Suprapubic skin (tissue), 3 donors: ENCODE measurements around the gene LRIT1.

ENCODE experiments used
- POLR2A ChIP-seq, 2 donors: fragments of 450-650 bp; IDR thresholded peaks; one replicate each; pipeline ENCODE4 v1.6.1; 2017; ENCODE audit warnings: antibody characterized with exemption in 2 of 2, mild to moderate bottlenecking in 2 of 2, moderate library complexity in 2 of 2
- TF ChIP-seq, protein P1 (sequence below), 2 donors: fragments of 200-600 bp in 1 of 2; fragments of 450-650 bp in 1 of 2; sonication (generic) in 1 of 2; IDR thresholded peaks; one replicate each; pipeline ENCODE4 v1.5.1; 2016 to 2019; ENCODE audit warnings: antibody characterized with exemption in 2 of 2, mild to moderate bottlenecking in 1 of 2, moderate library complexity in 1 of 2

GRCh38 chr10:84184517-84184916 is 56.8 kb downstream of the LRIT1 start:
- TF ChIP-seq, protein P1, sequence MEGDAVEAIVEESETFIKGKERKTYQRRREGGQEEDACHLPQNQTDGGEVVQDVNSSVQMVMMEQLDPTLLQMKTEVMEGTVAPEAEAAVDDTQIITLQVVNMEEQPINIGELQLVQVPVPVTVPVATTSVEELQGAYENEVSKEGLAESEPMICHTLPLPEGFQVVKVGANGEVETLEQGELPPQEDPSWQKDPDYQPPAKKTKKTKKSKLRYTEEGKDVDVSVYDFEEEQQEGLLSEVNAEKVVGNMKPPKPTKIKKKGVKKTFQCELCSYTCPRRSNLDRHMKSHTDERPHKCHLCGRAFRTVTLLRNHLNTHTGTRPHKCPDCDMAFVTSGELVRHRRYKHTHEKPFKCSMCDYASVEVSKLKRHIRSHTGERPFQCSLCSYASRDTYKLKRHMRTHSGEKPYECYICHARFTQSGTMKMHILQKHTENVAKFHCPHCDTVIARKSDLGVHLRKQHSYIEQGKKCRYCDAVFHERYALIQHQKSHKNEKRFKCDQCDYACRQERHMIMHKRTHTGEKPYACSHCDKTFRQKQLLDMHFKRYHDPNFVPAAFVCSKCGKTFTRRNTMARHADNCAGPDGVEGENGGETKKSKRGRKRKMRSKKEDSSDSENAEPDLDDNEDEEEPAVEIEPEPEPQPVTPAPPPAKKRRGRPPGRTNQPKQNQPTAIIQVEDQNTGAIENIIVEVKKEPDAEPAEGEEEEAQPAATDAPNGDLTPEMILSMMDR (IDR thresholded peaks at IDR 0.05), result no peak
- no peak for TF ChIP-seq POLR2A (IDR thresholded peaks at IDR 0.05)
